K562 (cell line): ENCODE measurements around the gene SEMA3G. TPM values are rescaled to one million over a fixed set of nuclear protein-coding genes. Genes with fewer than 3 reads are reported as not detected.

Experiments used
- ATAC-seq: fragments of 200-7000 bp; cut with Tn5 transposase; 3 replicates; pipeline ENCODE4 v1.9.1; 2020; ENCODE audit warnings: moderate library complexity
- BruUV-seq: library from RNA; stranded (reverse); fragments of 400-500 nt; replicated peaks from 2 replicates; lab custom pipeline; 2021; lab: Mats Ljungman, UMichigan
- CTCF ChIA-PET: fragments of 300-600 bp; formaldehyde crosslinking; extraction: SDS; loops from one replicate; lab custom pipeline; 2021; ENCODE audit warnings: low intra/inter-chr PET ratio; lab: Yijun Ruan, JAX
- POLR2A ChIA-PET: fragments of 300-600, 350-650 bp; sonication (Branson Sonifier 250); formaldehyde crosslinking; extraction: SDS; loops from one replicate; lab custom pipeline; 2021; ENCODE audit warnings: antibody characterized with exemption, inconsistent platforms; lab: Yijun Ruan, JAX
- DNase-seq, 4 experiments: peaks; one replicate each; pipeline versions ENCODE4 v3.0.0 to v3.0.0-alpha.2; 2011 to 2018; ENCODE audit warnings: low spot score in 3 of 4, mixed read lengths in 3 of 4; ENCODE audit errors: extremely low read depth in 1 of 4
- FAIRE-seq: peaks from 2 replicates; lab custom pipeline; 2011; peaks lifted over from hg19 to GRCh38; lab: Jason Lieb, UNC
- H2AFZ ChIP-seq: 2 replicates; pipeline ENCODE4 v1.6.0; 2011; ENCODE audit warnings: low read depth, low read length, control low read depth, inconsistent platforms
- H3K27ac ChIP-seq: fragments of 200-600 bp; 3 replicates; pipeline ENCODE4 v1.8.0; 2011; ENCODE audit warnings: low read depth, mild to moderate bottlenecking, control low read depth, inconsistent platforms, low read length, moderate library complexity, mixed read lengths; ENCODE audit errors: extremely low read depth
- H3K27me3 ChIP-seq, 2 experiments: fragments of 300-600 bp in 1 of 2; 2 replicates in 1 of 2; 3 replicates in 1 of 2; pipeline versions ENCODE4 v1.6.0 to v1.8.0; 2011; ENCODE audit warnings: inconsistent platforms in 2 of 2, low read length in 2 of 2, mild to moderate bottlenecking in 1 of 2, mixed read lengths in 1 of 2, moderate library complexity in 1 of 2; ENCODE audit not compliant: control insufficient read depth in 2 of 2, insufficient read depth in 2 of 2
- H3K36me3 ChIP-seq: fragments of 300-600 bp; 3 replicates; pipeline ENCODE4 v1.8.0; 2011; ENCODE audit warnings: mild to moderate bottlenecking, low read length, inconsistent platforms; ENCODE audit not compliant: control insufficient read depth, insufficient read depth
- H3K4me1 ChIP-seq, 2 experiments: fragments of 200-600 bp in 1 of 2; replicated peaks in 1 of 2; 2 replicates in 1 of 2; 3 replicates in 1 of 2; pipeline versions ENCODE4 v1.5.1 to v1.8.0; 2011; ENCODE audit warnings: inconsistent platforms in 2 of 2, low read length in 2 of 2, mild to moderate bottlenecking in 1 of 2, mixed read lengths in 1 of 2, moderate library complexity in 1 of 2; ENCODE audit not compliant: control insufficient read depth in 2 of 2, insufficient read depth in 2 of 2
- H3K4me2 ChIP-seq: 2 replicates; pipeline ENCODE4 v1.6.1; 2011; ENCODE audit warnings: low read length, control low read depth, inconsistent platforms, mixed read lengths; ENCODE audit not compliant: insufficient read depth
- H3K4me3 ChIP-seq: fragments of 200-600 bp; sonication (generic), shearing (Covaris generic); 2 replicates; pipeline ENCODE4 v1.5.1; 2016; ENCODE audit warnings: control low read depth, inconsistent platforms
- H3K79me2 ChIP-seq: fragments of 200-600 bp; 3 replicates; pipeline ENCODE4 v1.8.0; 2011; ENCODE audit warnings: low read length, inconsistent platforms; ENCODE audit not compliant: control insufficient read depth, insufficient read depth
- H3K9ac ChIP-seq, 2 experiments: 2 replicates each; pipeline versions ENCODE4 v1.6.0 to v1.6.1; 2011; ENCODE audit warnings: low read depth in 2 of 2, low read length in 2 of 2, control low read depth in 1 of 2, inconsistent platforms in 1 of 2, mild to moderate bottlenecking in 1 of 2, mixed read lengths in 1 of 2; ENCODE audit not compliant: insufficient read depth in 1 of 2
- H3K9me1 ChIP-seq: one replicate; pipeline ENCODE4 v1.6.0; 2011; ENCODE audit warnings: inconsistent platforms, mild to moderate bottlenecking, low read length, moderate library complexity; ENCODE audit not compliant: control insufficient read depth, insufficient read depth
- H3K9me3 ChIP-seq: replicated peaks from 2 replicates; pipeline ENCODE4 v1.5.1; 2011; ENCODE audit warnings: low read depth, low read length, inconsistent platforms; ENCODE audit not compliant: control insufficient read depth, insufficient read depth
- H4K20me1 ChIP-seq: replicated peaks from 2 replicates; pipeline ENCODE4 v1.6.1; 2011; ENCODE audit warnings: low read length, inconsistent platforms, mixed read lengths; ENCODE audit not compliant: control insufficient read depth, insufficient read depth
- ARNT ChIP-seq, 2 experiments: fragments of 450-650 bp; IDR thresholded peaks; 2 replicates each; pipeline ENCODE4 v1.6.1; 2016; ENCODE audit warnings: mild to moderate bottlenecking in 1 of 2
- ATF1 ChIP-seq, 2 experiments: fragments of 450-650 bp in 1 of 2; IDR thresholded peaks; 2 replicates each; pipeline ENCODE4 v1.6.1; 2016; ENCODE audit warnings: missing compliant biosample characterization in 1 of 2, missing genetic modification characterization in 1 of 2
- CTCF ChIP-seq, 3 experiments: IDR thresholded peaks in 2 of 3; conservative IDR thresholded peaks in 1 of 3; 2 replicates each; pipeline ENCODE4 v1.5.1; 2011 to 2012; ENCODE audit warnings: low read length in 3 of 3, mild to moderate bottlenecking in 3 of 3, control low read depth in 2 of 3, improper control_type of control experiment in 1 of 3, inconsistent platforms in 1 of 3, low read depth in 1 of 3, mixed read lengths in 1 of 3, moderate library complexity in 1 of 3; ENCODE audit not compliant: insufficient read depth in 2 of 3
- KLF16 ChIP-seq: IDR thresholded peaks from 2 replicates; pipeline ENCODE4 v1.6.1; 2016; ENCODE audit warnings: antibody characterized with exemption
- MYBL2 ChIP-seq, 2 experiments: fragments of 450-650 bp in 1 of 2; sonication (generic) in 1 of 2; formaldehyde crosslinking in 1 of 2; IDR thresholded peaks; 2 replicates each; pipeline versions ENCODE4 v1.6.1 to v1.8.1; 2017 to 2022; ENCODE audit warnings: borderline replicate concordance in 1 of 2, inconsistent platforms in 1 of 2, low read depth in 1 of 2, mild to moderate bottlenecking in 1 of 2, missing genetic modification reagents in 1 of 2, moderate library complexity in 1 of 2
- RAD21 ChIP-seq, 2 experiments: fragments of 250-450 bp in 1 of 2; fragments of 450-650 bp in 1 of 2; sonication (Bioruptor Pico) in 1 of 2; formaldehyde crosslinking in 1 of 2; IDR thresholded peaks in 1 of 2; conservative IDR thresholded peaks in 1 of 2; 2 replicates each; pipeline versions ENCODE4 v1.4.0 to v1.8.0; 2020 to 2022; ENCODE audit warnings: mild to moderate bottlenecking in 2 of 2, moderate library complexity in 1 of 2
- RB1 ChIP-seq: fragments of 450-650 bp; IDR thresholded peaks from 2 replicates; pipeline ENCODE4 v1.6.1; 2017; ENCODE audit warnings: low read depth, mild to moderate bottlenecking
- RCOR1 ChIP-seq, 2 experiments: IDR thresholded peaks; 2 replicates each; pipeline ENCODE4 v1.6.1; 2012; ENCODE audit warnings: low read depth in 2 of 2, low read length in 2 of 2, borderline replicate concordance in 1 of 2, improper control_type of control experiment in 1 of 2
- SRSF3 ChIP-seq: fragments of 200-400 bp; formaldehyde crosslinking; IDR thresholded peaks from 2 replicates; pipeline ENCODE4 v1.6.1; 2016; ENCODE audit warnings: mild to moderate bottlenecking, low read length, moderate library complexity; ENCODE audit not compliant: insufficient read depth
- STAG1 ChIP-seq: sonication (generic); formaldehyde crosslinking; IDR thresholded peaks from 2 replicates; pipeline ENCODE4 v1.5.0; 2020; ENCODE audit warnings: missing genetic modification reagents, borderline replicate concordance
- STAT5B ChIP-seq: fragments of 250-450 bp; sonication (Bioruptor Pico); IDR thresholded peaks from 2 replicates; pipeline ENCODE4 v1.8.0; 2021; ENCODE audit warnings: mild to moderate bottlenecking, inconsistent platforms
- TFAP4 ChIP-seq: sonication (generic); formaldehyde crosslinking; IDR thresholded peaks from 2 replicates; pipeline ENCODE4 v1.8.0; 2022; ENCODE audit warnings: missing genetic modification reagents, mild to moderate bottlenecking, moderate library complexity, borderline replicate concordance
- XRCC5 ChIP-seq: fragments of 200-400 bp; formaldehyde crosslinking; IDR thresholded peaks from 2 replicates; pipeline ENCODE4 v1.6.1; 2017; ENCODE audit warnings: low read depth, mild to moderate bottlenecking, low read length
- YY1 ChIP-seq, 3 experiments: IDR thresholded peaks; 2 replicates each; pipeline ENCODE4 v1.6.1; 2011; ENCODE audit warnings: low read length in 2 of 3, mild to moderate bottlenecking in 2 of 3, moderate library complexity in 2 of 3, borderline replicate concordance in 1 of 3, control low read depth in 1 of 3, low read depth in 1 of 3; ENCODE audit not compliant: insufficient read depth in 3 of 3, insufficient replicate concordance in 2 of 3, control insufficient read depth in 1 of 3, insufficient read length in 1 of 3; ENCODE audit errors: extremely low read depth in 1 of 3
- ZEB2 ChIP-seq: fragments of 450-650 bp; IDR thresholded peaks from 2 replicates; pipeline ENCODE4 v1.6.1; 2016
- ZNF24 ChIP-seq: fragments of 450-650 bp; IDR thresholded peaks from 2 replicates; pipeline ENCODE4 v1.6.1; 2016
- ZNF263 ChIP-seq: sonication (generic); formaldehyde crosslinking; IDR thresholded peaks from 2 replicates; pipeline ENCODE4 v1.8.0; 2022; ENCODE audit warnings: mild to moderate bottlenecking, missing genetic modification reagents, borderline replicate concordance
- ZNF830 ChIP-seq: fragments of 250-450 bp; sonication (Bioruptor Pico); IDR thresholded peaks from 2 replicates; pipeline ENCODE4 v1.5.0; 2021; ENCODE audit warnings: mild to moderate bottlenecking
- WGBS: fragments of 100-300 bp; shearing (Covaris generic); methylation state at CpG from one replicate; pipeline ENCODE4 v1.1.6; 2016; ENCODE audit warnings: low coverage, mixed read lengths; ENCODE audit not compliant: insufficient coverage; ENCODE audit errors: missing lambda C conversion rate; 5-methylcytosine and 5-hydroxymethylcytosine counted together
- in situ Hi-C: fragments of 300-500 bp; cut with MboI; formaldehyde crosslinking; loops from 4 replicates; pipeline ENCODE4 v1.15.0; 2018; ENCODE audit warnings: inconsistent platforms, mixed read lengths
- intact Hi-C: fragments of 100-400 bp; cut with micrococcal nuclease; formaldehyde crosslinking; loops from 2 replicates; pipeline ENCODE4 v1.14.2; 2022
- polyA plus RNA-seq, 8 experiments: library from polyadenylated mRNA; depleted of rRNA in 4 of 8; stranded (reverse) in 5 of 8; unstranded in 3 of 8; fragments of >200 nt; fragmentation: Nextera tagmentation in 2 of 8; fragmentation: Illumina TruSeq in 1 of 8; extraction: Ambion mirVana in 2 of 8; extraction: Trizol in 1 of 8; gene quantifications; 2 replicates each; pipeline versions ENCODE4 v1.2.1 to v1.2.3, GENCODE V29; 2011 to 2014; ENCODE audit warnings: inconsistent platforms in 1 of 8, missing spikeins in 1 of 8
- total RNA-seq, 7 experiments: library from RNA; depleted of rRNA in 6 of 7; stranded (reverse); fragments of >200 nt in 6 of 7; fragmentation: Illumina TruSeq in 2 of 7; extraction: Trizol in 2 of 7; gene quantifications; 2 replicates each; pipeline versions ENCODE4 v1.2.1 to v1.2.3, GENCODE V29; 2011 to 2021; ENCODE audit warnings: low replicate concordance in 1 of 7

The SEMA3G gene
- total and polyA plus RNA-seq, 9 of the 15 experiments (the other 6 are each of a cell fraction or from before 2014, with no cell fraction given), result 0.04 to 0.07 (median 0.05) TPM; not detected in 6

GRCh38 chr3:52385157-52385556 is 59.7 kb downstream of the SEMA3G start:
- no peaks in the 10 kb centered on the region for H3K9me3 ChIP-seq
- no peak overlapping the region for H3K4me3 ChIP-seq
- no TSS peak for BruUV-seq
- peak overlapping the region; percentile 65 for H2AFZ ChIP-seq
- H3K4me1 ChIP-seq, result peaks cover 0 to 44% of the 10 kb centered on the region in 2 experiments; a peak in 2 of 5 replicates
- CTCF ChIA-PET, result interaction anchor here (0.7 to 1.8 kb wide), 7 partner anchors 12 to 383 kb away, joined by 3 to 10 read pairs (median 4); no protein-coding TSS in a partner anchor
- H3K27ac ChIP-seq, result no peak overlapping the region
- WGBS, result 8% methylated on average over 9 of the region's 10 CpGs
- H3K36me3 ChIP-seq, result no peaks in the 10 kb centered on the region
- DNase-seq (peak; percentile 79 to 83 (median 80)), FAIRE-seq (peak; percentile 88), ATAC-seq (peak; percentile 94)
- H4K20me1 ChIP-seq, result no peaks in the 10 kb centered on the region
- H3K9me1 ChIP-seq, result no peaks in the 10 kb centered on the region
- no peak overlapping the region; a peak in 1 of 4 replicates for H3K9ac ChIP-seq
- H3K27me3 ChIP-seq, result no peaks in the 10 kb centered on the region
- in situ Hi-C loops, result loop anchor here (10.0 to 25.0 kb wide), 2 partner anchors 90 to 373 kb away; no protein-coding TSS in a partner anchor
- intact Hi-C loops, result loop anchor here (1.0 to 5.0 kb wide), 3 partner anchors 46 to 163 kb away; no protein-coding TSS in a partner anchor
- H3K79me2 ChIP-seq, result no peaks in the 10 kb centered on the region
- no peak overlapping the region for H3K4me2 ChIP-seq
- POLR2A ChIA-PET, result interaction anchor here (0.8 to 1.5 kb wide), 5 partner anchors 13 to 153 kb away, joined by 3 to 7 read pairs (median 4); no protein-coding TSS in a partner anchor
- TF ChIP-seq CTCF (IDR thresholded peaks at IDR 0.05 in 2 of 3, conservative IDR thresholded peaks at IDR 0.05 in 1 of 3; ENCODE audit: insufficient read depth in 2 of 3, low read depth in 1 of 3, low read length in 3 of 3) (peak; percentile 91 to 99 (median 99)), ZNF830 (CRISPR knock-in tag) (no peak), ZNF263 (CRISPR knock-in tag) (peak; percentile 85), KLF16 (peak; percentile 5; the same call in 1 of the 2 replicates), RCOR1 (IDR thresholded peaks at IDR 0.05; ENCODE audit: borderline replicate concordance in 1 of 2, low read depth in 2 of 2, low read length in 2 of 2) (peak in 1 of 2 experiments; percentile 84; a peak in 2 of 4 replicates), MYBL2 (IDR thresholded peaks at IDR 0.05; ENCODE audit: low read depth) (no peak), MYBL2 (CRISPR knock-in tag; IDR thresholded peaks at IDR 0.05; ENCODE audit: borderline replicate concordance) (no peak), RAD21 (CRISPR knock-in tag; conservative IDR thresholded peaks at IDR 0.05 in 1 of 2, IDR thresholded peaks at IDR 0.05 in 1 of 2) (peak; percentile 25 to 80), XRCC5 (peak; percentile 59; the same call in 1 of the 2 replicates), ZEB2 (no peak), STAG1 (peak; percentile 78; the same call in 1 of the 2 replicates), RB1 (peak; percentile 60; the same call in 1 of the 2 replicates), ARNT (IDR thresholded peaks at IDR 0.05) (no peak), YY1 (IDR thresholded peaks at IDR 0.05; ENCODE audit: borderline replicate concordance in 1 of 3, control insufficient read depth in 1 of 3, extremely low read depth in 1 of 3, insufficient read depth in 3 of 3, insufficient read length in 1 of 3, insufficient replicate concordance in 2 of 3, low read depth in 1 of 3, low read length in 2 of 3) (peak in 1 of 3 experiments; percentile 16), SRSF3 (no peak), ATF1 (CRISPR knock-in tag; IDR thresholded peaks at IDR 0.05) (no peak), ATF1 (tag; IDR thresholded peaks at IDR 0.05) (no peak), STAT5B (CRISPR knock-in tag) (no peak), ZNF24 (no peak), TFAP4 (CRISPR knock-in tag) (peak; percentile 51; the same call in 1 of the 2 replicates)
